ENCODE data around the gene NOVA1. TPM values are rescaled to one million over a fixed set of nuclear protein-coding genes. Genes with fewer than 3 reads are reported as not detected.

The NOVA1 gene
- total RNA-seq, 1 donor from 2014 or later = 13.3 TPM

DNA sequence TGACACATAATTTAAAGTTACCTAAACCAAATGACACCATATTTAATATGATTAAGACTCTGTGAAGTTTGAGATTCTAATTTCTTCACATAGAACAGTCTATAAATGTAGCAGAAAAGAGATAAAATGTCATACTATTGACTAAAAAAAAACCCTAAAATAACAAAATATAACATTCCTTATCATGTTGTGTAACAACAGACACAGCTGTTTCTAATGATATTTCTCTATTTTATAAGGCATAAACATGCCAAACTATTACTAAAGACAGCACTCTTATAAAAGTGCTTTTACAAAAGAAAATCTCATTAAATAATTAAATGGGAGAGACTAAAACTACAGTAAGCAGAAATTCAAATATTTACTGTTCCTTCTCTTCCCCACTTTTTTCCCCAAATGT lies 49.4 kb downstream of the NOVA1 start:
- Mint-ChIP-seq H3K9me3 (no peaks in the 10 kb centered on the region), H3K36me3 (no peaks in the 10 kb centered on the region), H3K27ac (no peak overlapping the region), H3K27me3 (ENCODE audit: low read depth) (no peaks in the 10 kb centered on the region), H3K4me3 (no peak overlapping the region), H3K4me1 (no peaks in the 10 kb centered on the region)
- no peak for DNase-seq (ENCODE audit: low spot score in 2 of 2, unreplicated experiment in 2 of 2)
- TF ChIP-seq, protein P1, sequence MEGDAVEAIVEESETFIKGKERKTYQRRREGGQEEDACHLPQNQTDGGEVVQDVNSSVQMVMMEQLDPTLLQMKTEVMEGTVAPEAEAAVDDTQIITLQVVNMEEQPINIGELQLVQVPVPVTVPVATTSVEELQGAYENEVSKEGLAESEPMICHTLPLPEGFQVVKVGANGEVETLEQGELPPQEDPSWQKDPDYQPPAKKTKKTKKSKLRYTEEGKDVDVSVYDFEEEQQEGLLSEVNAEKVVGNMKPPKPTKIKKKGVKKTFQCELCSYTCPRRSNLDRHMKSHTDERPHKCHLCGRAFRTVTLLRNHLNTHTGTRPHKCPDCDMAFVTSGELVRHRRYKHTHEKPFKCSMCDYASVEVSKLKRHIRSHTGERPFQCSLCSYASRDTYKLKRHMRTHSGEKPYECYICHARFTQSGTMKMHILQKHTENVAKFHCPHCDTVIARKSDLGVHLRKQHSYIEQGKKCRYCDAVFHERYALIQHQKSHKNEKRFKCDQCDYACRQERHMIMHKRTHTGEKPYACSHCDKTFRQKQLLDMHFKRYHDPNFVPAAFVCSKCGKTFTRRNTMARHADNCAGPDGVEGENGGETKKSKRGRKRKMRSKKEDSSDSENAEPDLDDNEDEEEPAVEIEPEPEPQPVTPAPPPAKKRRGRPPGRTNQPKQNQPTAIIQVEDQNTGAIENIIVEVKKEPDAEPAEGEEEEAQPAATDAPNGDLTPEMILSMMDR (IDR thresholded peaks at IDR 0.05; ENCODE audit: unreplicated experiment) = no peak

DNA sequence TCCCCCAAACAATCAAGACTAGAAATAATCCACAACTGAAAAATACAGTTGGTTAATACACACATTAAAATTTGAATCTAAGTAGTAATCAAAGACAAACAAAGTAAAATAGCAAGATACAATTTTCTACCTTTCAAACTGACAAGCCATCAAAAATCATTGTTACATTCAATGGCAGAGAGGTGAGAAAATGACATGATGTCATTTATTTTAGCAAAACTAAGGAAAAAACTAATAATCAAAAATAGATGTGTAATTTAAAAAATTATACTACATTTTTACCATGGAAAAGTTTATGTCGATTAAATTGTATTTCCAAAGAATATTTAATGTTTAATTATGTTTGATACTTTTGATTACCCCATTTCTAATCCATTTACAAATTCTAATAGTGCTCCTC lies 59.7 kb downstream of the NOVA1 start:
- Mint-ChIP-seq H3K27me3 (ENCODE audit: low read depth) (no peaks in the 10 kb centered on the region), H3K27ac (no peak overlapping the region), H3K4me3 (no peak overlapping the region), H3K36me3 (no peaks in the 10 kb centered on the region), H3K9me3 (no peaks in the 10 kb centered on the region), H3K4me1 (no peaks in the 10 kb centered on the region)
- TF ChIP-seq, protein P1 (IDR thresholded peaks at IDR 0.05; ENCODE audit: unreplicated experiment) = no peak
- no peak for DNase-seq (ENCODE audit: low spot score in 2 of 2, unreplicated experiment in 2 of 2)

DNA sequence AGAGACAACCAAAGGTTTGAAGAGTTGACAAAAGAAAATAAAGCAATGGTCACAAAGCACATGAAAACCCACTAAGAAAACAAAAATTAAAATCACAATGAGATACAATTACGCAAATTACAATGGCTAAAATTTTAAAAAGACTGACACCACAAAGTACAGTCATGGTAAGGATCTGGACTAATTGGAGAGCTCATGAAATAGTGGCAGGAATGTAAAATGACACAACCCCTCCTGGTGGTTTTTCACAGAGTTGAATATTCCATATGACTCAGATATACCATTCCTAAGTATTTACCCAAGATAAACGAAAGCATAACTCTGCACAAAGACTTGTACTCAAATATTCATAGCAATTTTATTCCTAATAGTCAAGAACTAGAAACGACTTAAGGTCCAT lies 65.9 kb downstream of the NOVA1 start:
- no peak overlapping the region for H3K27ac Mint-ChIP-seq

DNA sequence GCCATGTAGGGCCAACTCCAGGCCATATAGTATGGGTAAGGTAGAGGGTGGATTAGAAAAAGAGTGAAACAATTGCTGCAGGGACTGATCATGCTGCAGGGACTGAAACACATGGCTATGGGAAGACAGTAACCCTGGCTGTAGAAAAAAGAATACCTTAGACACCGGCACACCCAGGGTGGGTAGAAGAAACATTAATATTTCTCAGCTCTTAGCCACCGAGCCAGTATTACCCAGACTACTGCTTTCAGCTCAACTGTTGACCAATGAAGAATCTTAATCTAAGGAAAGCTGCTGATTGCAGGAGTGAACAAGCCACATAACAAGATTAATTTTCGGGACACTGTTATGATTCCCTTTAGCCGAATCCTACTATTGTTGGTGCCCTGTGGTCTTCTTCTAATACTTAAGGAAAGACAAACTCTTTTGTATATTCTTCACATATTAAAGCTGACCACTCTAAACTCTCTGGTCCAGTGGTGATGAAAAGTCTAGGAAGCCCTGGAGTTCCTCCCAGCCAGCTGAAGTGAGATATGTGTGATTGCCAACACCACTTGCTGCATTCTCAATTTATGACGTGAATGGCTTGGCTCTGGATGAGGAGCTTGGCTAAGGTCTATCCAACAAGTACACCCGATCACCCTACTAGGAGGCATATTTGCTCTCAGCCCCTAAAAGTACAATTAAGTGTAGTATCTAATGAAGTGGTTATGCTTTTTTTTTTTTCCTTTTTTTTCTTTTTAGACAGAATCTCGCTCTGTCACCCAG lies 69.2 kb downstream of the NOVA1 start:
- TF ChIP-seq, protein P1 (IDR thresholded peaks at IDR 0.05; ENCODE audit: unreplicated experiment) = no peak
- H3K36me3 Mint-ChIP-seq = no peaks in the 10 kb centered on the region
- H3K9me3 Mint-ChIP-seq = no peaks in the 10 kb centered on the region
- H3K4me1 Mint-ChIP-seq = no peaks in the 10 kb centered on the region
- H3K27ac Mint-ChIP-seq = no peak overlapping the region
- no peaks in the 10 kb centered on the region for H3K27me3 Mint-ChIP-seq (ENCODE audit: low read depth)
- no peak overlapping the region for H3K4me3 Mint-ChIP-seq
- DNase-seq (ENCODE audit: low spot score in 2 of 2, unreplicated experiment in 2 of 2) = no peak

More for the DNA sequence above, 65.9 kb downstream of the NOVA1 start:
- TF ChIP-seq, protein P1 (IDR thresholded peaks at IDR 0.05; ENCODE audit: unreplicated experiment) = no peak
- H3K9me3 Mint-ChIP-seq = no peaks in the 10 kb centered on the region
- no peaks in the 10 kb centered on the region for H3K27me3 Mint-ChIP-seq (ENCODE audit: low read depth)
- no peaks in the 10 kb centered on the region for H3K36me3 Mint-ChIP-seq
- no peak for DNase-seq (ENCODE audit: low spot score in 2 of 2, unreplicated experiment in 2 of 2)
- H3K4me3 Mint-ChIP-seq = no peak overlapping the region
- no peaks in the 10 kb centered on the region for H3K4me1 Mint-ChIP-seq

DNA sequence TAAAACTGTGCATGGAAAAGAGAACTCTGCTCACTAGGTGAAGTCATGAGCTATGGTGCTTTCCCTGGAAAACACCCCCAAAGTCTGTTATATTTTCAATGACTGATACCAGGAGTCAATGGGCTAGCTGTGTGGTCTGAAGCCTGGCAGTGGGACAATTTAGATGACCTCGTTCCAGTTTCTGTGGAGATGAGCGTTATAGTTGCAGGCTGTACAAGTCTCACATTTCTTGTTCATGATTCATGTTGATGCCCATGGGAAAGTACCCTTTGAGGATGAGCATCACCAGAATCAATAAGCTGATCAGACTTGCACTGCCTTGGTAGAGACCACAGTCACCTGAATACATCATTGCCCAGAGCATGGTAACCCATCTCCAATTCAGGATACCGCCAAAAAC lies 70.7 kb downstream of the NOVA1 start:
- H3K36me3 Mint-ChIP-seq = no peaks in the 10 kb centered on the region
- no peaks in the 10 kb centered on the region for H3K4me1 Mint-ChIP-seq
- no peak overlapping the region for H3K27ac Mint-ChIP-seq
- no peaks in the 10 kb centered on the region for H3K9me3 Mint-ChIP-seq
- H3K4me3 Mint-ChIP-seq = no peak overlapping the region
- TF ChIP-seq, protein P1 (IDR thresholded peaks at IDR 0.05; ENCODE audit: unreplicated experiment) = no peak
- H3K27me3 Mint-ChIP-seq (ENCODE audit: low read depth) = no peaks in the 10 kb centered on the region
- DNase-seq (ENCODE audit: low spot score in 2 of 2, unreplicated experiment in 2 of 2) = no peak
